Trophoblast cell (in vitro differentiated cells and primary cell): ENCODE measurements around the gene F7.

Experiments
- DNase-seq, 2 donors: peaks; one replicate each; pipeline ENCODE4 v3.0.0-alpha.2; 2016
- H2AFZ ChIP-seq: 2 replicates; pipeline ENCODE4 v1.6.1; 2013; ENCODE audit warnings: low read length, moderate library complexity, mild to moderate bottlenecking; ENCODE audit not compliant: insufficient read depth, poor library complexity
- H2AK5ac ChIP-seq: 2 replicates; pipeline ENCODE4 v1.6.1; 2013; ENCODE audit warnings: mild to moderate bottlenecking, low read length
- H2BK120ac ChIP-seq: 2 replicates; pipeline ENCODE4 v1.6.1; 2013; ENCODE audit warnings: low read length, mild to moderate bottlenecking, moderate library complexity; ENCODE audit not compliant: insufficient read depth, poor library complexity
- H2BK12ac ChIP-seq: 2 replicates; pipeline ENCODE4 v1.6.1; 2013; ENCODE audit warnings: mild to moderate bottlenecking, low read length, moderate library complexity
- H2BK5ac ChIP-seq: 2 replicates; pipeline ENCODE4 v1.6.1; 2013; ENCODE audit warnings: low read length, low read depth, moderate library complexity, mild to moderate bottlenecking; ENCODE audit not compliant: poor library complexity
- H3K14ac ChIP-seq: 2 replicates; pipeline ENCODE4 v1.6.1; 2013; ENCODE audit warnings: mild to moderate bottlenecking, low read length
- H3K18ac ChIP-seq: 2 replicates; pipeline ENCODE4 v1.6.1; 2013; ENCODE audit warnings: mild to moderate bottlenecking, low read length
- H3K23ac ChIP-seq: 2 replicates; pipeline ENCODE4 v1.6.1; 2013; ENCODE audit warnings: low read length
- H3K27ac ChIP-seq: 2 replicates; pipeline ENCODE4 v1.5.1; 2013; ENCODE audit warnings: low read depth, mild to moderate bottlenecking, inconsistent platforms, low read length, moderate library complexity
- H3K27me3 ChIP-seq: 2 replicates; pipeline ENCODE4 v1.6.1; 2013; ENCODE audit warnings: inconsistent platforms, mild to moderate bottlenecking, low read length, moderate library complexity; ENCODE audit not compliant: insufficient read depth
- H3K36me3 ChIP-seq, 2 experiments: 1 replicate in 1 of 2; 2 replicates in 1 of 2; pipeline ENCODE4 v1.6.1; 2013; ENCODE audit warnings: low read length in 2 of 2, mild to moderate bottlenecking in 2 of 2, moderate library complexity in 1 of 2; ENCODE audit not compliant: insufficient read depth in 2 of 2, control insufficient read depth in 1 of 2
- H3K4ac ChIP-seq: 2 replicates; pipeline ENCODE4 v1.6.1; 2013; ENCODE audit warnings: low read depth, mild to moderate bottlenecking, low read length, moderate library complexity
- H3K4me1 ChIP-seq, 2 experiments: 1 replicate in 1 of 2; 2 replicates in 1 of 2; pipeline ENCODE4 v1.6.1; 2013; ENCODE audit warnings: low read length in 2 of 2, mild to moderate bottlenecking in 2 of 2, moderate library complexity in 1 of 2; ENCODE audit not compliant: insufficient read depth in 2 of 2, control insufficient read depth in 1 of 2
- H3K4me2 ChIP-seq: 2 replicates; pipeline ENCODE4 v1.6.1; 2013; ENCODE audit warnings: inconsistent platforms, mild to moderate bottlenecking, low read length, moderate library complexity
- H3K4me3 ChIP-seq: 2 replicates; pipeline ENCODE4 v1.5.1; 2013; ENCODE audit warnings: mild to moderate bottlenecking, low read depth, low read length, inconsistent platforms
- H3K79me1 ChIP-seq: one replicate; pipeline ENCODE4 v1.6.1; 2013; ENCODE audit warnings: low read length
- H3K79me2 ChIP-seq: 2 replicates; pipeline ENCODE4 v1.6.1; 2013; ENCODE audit warnings: low read length, mild to moderate bottlenecking; ENCODE audit not compliant: control insufficient read depth, insufficient read depth, poor library complexity
- H3K9ac ChIP-seq: 2 replicates; pipeline ENCODE4 v1.6.1; 2013; ENCODE audit warnings: mild to moderate bottlenecking, low read length
- H3K9me3 ChIP-seq: 2 replicates; pipeline ENCODE4 v1.6.1; 2013; ENCODE audit warnings: low read depth, mild to moderate bottlenecking, control low read depth, inconsistent platforms, low read length; ENCODE audit not compliant: insufficient read depth
- H4K12ac ChIP-seq: 2 replicates; pipeline ENCODE4 v1.6.1; 2013; ENCODE audit warnings: low read depth, mild to moderate bottlenecking, low read length, moderate library complexity
- H4K8ac ChIP-seq: 2 replicates; pipeline ENCODE4 v1.6.1; 2013; ENCODE audit warnings: low read depth, mild to moderate bottlenecking, low read length, moderate library complexity
- H4K91ac ChIP-seq: one replicate; pipeline ENCODE4 v1.6.1; 2013; ENCODE audit warnings: low read depth, mild to moderate bottlenecking, low read length, moderate library complexity
- whole genome bisulfite sequencing: extraction: QIAGEN DNeasy Blood & Tissue Kit; methylation state at CpG from one replicate; pipeline ENCODE4 v1.1.7; 2013; ENCODE audit warnings: missing lambda C conversion rate; ENCODE audit not compliant: insufficient read length, insufficient coverage; ENCODE audit errors: extremely low coverage; 5-methylcytosine and 5-hydroxymethylcytosine counted together

Gene F7

DNA sequence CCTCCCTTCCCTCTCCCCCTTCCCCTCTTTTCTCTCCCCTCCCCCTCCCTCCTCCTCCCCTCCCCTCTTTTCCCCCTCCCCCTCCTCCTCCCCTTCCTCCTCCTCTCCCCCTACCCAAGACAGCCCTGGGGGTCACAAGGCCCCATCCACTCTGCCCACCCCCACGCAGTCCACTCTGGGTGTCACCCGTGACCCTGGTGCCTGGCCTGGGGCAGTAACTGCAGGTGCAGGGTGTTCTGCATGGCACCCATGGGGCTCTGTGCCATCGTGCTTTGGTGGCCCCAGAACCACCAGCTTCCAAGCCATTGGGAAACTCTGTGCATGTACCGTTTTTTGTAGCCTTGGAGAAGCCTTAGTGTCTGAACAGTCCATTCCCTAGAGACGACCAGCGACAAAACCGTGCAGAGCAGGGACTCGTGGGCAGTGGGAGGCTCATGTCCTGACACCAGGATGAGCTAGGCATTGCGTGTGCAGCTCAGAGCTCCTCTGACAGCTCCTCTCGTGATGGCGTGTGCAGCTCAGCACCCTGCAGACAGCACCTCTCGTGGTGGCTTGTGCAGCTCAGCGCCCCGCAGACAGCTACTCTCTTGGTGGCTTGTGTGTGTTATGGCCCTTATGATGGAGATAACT lies 43.7 kb upstream of the F7 start:
- H3K9me3 ChIP-seq: peaks cover 21% of the 10 kb centered on the region

DNA sequence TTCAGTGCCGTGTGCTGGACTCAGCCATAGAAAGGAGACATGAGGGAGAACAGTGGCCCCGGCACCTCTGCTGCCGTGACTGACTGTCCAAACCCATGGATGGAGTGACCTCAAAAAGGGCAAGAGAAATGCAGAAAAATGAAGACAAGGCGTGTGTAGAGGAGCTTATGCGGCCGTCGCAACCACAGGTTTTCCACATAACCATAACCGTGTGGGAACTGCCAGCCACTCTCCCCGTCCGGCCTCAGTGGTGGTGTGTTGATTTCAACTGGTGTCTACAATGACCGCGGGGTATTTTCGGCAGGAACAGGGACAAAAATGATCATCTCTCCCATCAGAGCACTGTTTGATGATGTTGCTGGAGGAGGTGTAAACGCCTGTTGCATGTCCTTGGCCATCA lies 42.9 kb upstream of the F7 start:
- H3K23ac ChIP-seq: no peak overlapping the region
- H3K9me3 ChIP-seq: peaks cover 13% of the 10 kb centered on the region
- no peak for DNase-seq
- H2AK5ac ChIP-seq: no peak overlapping the region
- H3K36me3 ChIP-seq: no peaks in the 10 kb centered on the region
- H3K4me2 ChIP-seq: no peak overlapping the region
- no peak overlapping the region for H4K12ac ChIP-seq
- H3K4me1 ChIP-seq: no peaks in the 10 kb centered on the region
- no CpG with 5 or more reads among the region's 14 CpGs for WGBS
- no peak overlapping the region for H2BK120ac ChIP-seq
- H4K91ac ChIP-seq: no peak overlapping the region
- H3K79me2 ChIP-seq: no peaks in the 10 kb centered on the region
- H3K27ac ChIP-seq: no peak overlapping the region
- no peak overlapping the region for H2AFZ ChIP-seq
- no peak overlapping the region for H3K4ac ChIP-seq
- H2BK12ac ChIP-seq: no peak overlapping the region
- H3K14ac ChIP-seq: no peak overlapping the region
- no peak overlapping the region for H3K9ac ChIP-seq
- H2BK5ac ChIP-seq: no peak overlapping the region
- H3K4me3 ChIP-seq: no peak overlapping the region
- H3K18ac ChIP-seq: no peak overlapping the region
- H3K79me1 ChIP-seq: no peaks in the 10 kb centered on the region
- no peak overlapping the region for H4K8ac ChIP-seq
- H3K27me3 ChIP-seq: no peaks in the 10 kb centered on the region

More for the DNA sequence above, 43.7 kb upstream of the F7 start:
- Histone ChIP-seq H3K18ac (no peak overlapping the region), H3K4me3 (no peak overlapping the region), H2AFZ (no peak overlapping the region), H2BK120ac (no peak overlapping the region), H3K9ac (no peak overlapping the region), H3K27ac (no peak overlapping the region), H3K27me3 (no peaks in the 10 kb centered on the region), H2BK12ac (no peak overlapping the region), H4K8ac (no peak overlapping the region), H3K4me2 (no peak overlapping the region), H3K36me3 (no peaks in the 10 kb centered on the region), H4K91ac (no peak overlapping the region), H3K4me1 (no peaks in the 10 kb centered on the region), H3K23ac (no peak overlapping the region), H2AK5ac (no peak overlapping the region), H3K79me1 (no peaks in the 10 kb centered on the region), H4K12ac (no peak overlapping the region), H2BK5ac (no peak overlapping the region), H3K14ac (no peak overlapping the region), H3K79me2 (no peaks in the 10 kb centered on the region), H3K4ac (no peak overlapping the region)
- no CpG with 5 or more reads among the region's 14 CpGs for WGBS
- DNase-seq: no peak

DNA sequence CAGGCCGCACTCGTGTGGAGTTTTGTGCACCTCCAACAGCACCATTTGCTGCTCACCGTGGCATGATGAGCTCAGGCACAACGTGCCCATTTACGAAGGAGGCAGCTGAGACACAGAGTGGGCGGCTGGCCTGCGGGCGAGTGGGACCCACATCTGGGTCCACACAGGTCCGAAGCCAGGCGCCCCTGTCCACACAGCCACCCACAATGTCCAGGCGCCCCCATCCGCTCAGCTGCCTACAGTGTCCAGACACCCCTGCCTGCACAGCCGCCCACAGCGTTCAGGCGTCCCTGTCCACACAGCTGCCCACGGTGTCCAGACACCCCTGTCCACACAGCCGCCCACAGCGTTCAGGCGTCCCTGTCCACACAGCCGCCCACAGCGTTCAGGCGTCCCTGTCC lies 42.5 kb upstream of the F7 start:
- Histone ChIP-seq H3K79me2 (no peaks in the 10 kb centered on the region), H3K23ac (no peak overlapping the region), H4K8ac (no peak overlapping the region), H2AK5ac (no peak overlapping the region), H4K91ac (no peak overlapping the region), H2BK120ac (no peak overlapping the region), H2BK5ac (no peak overlapping the region), H3K18ac (no peak overlapping the region), H2AFZ (no peak overlapping the region), H3K4me3 (no peak overlapping the region), H3K4me1 (no peaks in the 10 kb centered on the region), H3K9ac (no peak overlapping the region), H3K9me3 (peaks cover 9% of the 10 kb centered on the region), H3K4me2 (no peak overlapping the region), H2BK12ac (no peak overlapping the region), H3K27ac (no peak overlapping the region), H3K36me3 (no peaks in the 10 kb centered on the region), H3K79me1 (no peaks in the 10 kb centered on the region), H3K4ac (no peak overlapping the region), H4K12ac (no peak overlapping the region), H3K27me3 (no peaks in the 10 kb centered on the region), H3K14ac (no peak overlapping the region)
- no CpG with 5 or more reads among the region's 22 CpGs for WGBS
- no peak for DNase-seq

DNA sequence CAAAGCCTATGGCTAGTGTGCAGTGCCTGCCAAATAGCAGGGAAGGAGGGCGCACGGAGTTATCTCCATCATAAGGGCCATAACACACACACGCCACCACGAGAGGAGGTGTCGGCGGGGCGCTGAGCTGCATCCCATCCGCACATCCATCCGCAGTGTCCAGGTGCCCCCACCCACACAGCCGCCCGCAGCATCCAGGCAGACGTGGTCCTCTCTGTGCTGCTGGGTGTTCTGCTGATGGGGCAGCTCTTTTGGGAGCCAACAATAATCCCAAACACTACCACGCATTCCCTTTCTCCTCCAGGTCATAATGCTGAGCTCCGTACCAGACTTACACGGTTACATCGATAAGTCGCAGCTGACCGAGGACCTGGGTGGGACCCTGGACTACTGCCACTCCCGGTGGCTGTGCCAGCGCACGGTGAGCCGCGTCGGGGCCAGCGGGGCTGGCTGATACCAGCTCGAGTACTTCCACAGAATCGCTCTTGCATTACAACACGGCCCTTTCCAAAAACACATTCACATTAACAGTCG lies 41.5 kb upstream of the F7 start:
- no peak overlapping the region for H2BK120ac ChIP-seq

More for the DNA sequence above, 41.5 kb upstream of the F7 start:
- Histone ChIP-seq H4K12ac (no peak overlapping the region), H2BK12ac (no peak overlapping the region), H3K4me3 (no peak overlapping the region), H3K4ac (no peak overlapping the region), H2AFZ (no peak overlapping the region), H3K27ac (no peak overlapping the region), H3K9me3 (peaks cover 4% of the 10 kb centered on the region), H3K14ac (no peak overlapping the region), H3K9ac (no peak overlapping the region), H3K4me2 (no peak overlapping the region), H3K4me1 (no peaks in the 10 kb centered on the region), H2AK5ac (no peak overlapping the region), H3K36me3 (no peaks in the 10 kb centered on the region), H3K18ac (no peak overlapping the region), H4K8ac (no peak overlapping the region), H3K23ac (no peak overlapping the region), H3K27me3 (no peaks in the 10 kb centered on the region), H2BK5ac (no peak overlapping the region), H4K91ac (no peak overlapping the region), H3K79me2 (no peaks in the 10 kb centered on the region), H3K79me1 (no peaks in the 10 kb centered on the region)
- WGBS: no CpG with 5 or more reads among the region's 29 CpGs
- no peak for DNase-seq
